Measurements from ENCODE around the gene PAM. TPM values are rescaled to one million over a fixed set of nuclear protein-coding genes. Genes with fewer than 3 reads are reported as not detected.

PAM gene
- total and polyA plus RNA-seq, 4 donors, result 8.2 to 27.5 (median 13.7) TPM

DNA sequence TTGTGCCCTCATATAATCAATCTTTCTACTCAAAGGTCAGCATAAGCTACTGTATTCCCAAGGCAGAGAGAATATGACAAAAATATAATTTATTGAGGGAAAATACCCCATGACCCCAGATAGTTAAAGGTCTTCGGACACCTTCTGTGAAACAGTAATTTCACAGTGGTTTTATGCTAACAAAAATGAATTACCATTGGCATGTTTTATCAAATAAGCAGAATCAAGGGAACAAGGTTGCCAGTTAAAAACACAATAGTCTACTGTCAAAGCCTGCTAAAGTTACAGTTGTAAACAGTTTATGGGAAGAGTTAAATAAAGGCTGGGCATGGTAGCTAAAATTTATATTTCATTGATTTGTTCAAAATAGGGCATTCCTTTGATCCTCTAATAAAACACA, 210.5 kb downstream of the PAM start:
- no peak for TF ChIP-seq RAD21 (IDR thresholded peaks at IDR 0.05)
- no peak for TF ChIP-seq ZBTB33 (IDR thresholded peaks at IDR 0.05)
- TF ChIP-seq, protein P1, sequence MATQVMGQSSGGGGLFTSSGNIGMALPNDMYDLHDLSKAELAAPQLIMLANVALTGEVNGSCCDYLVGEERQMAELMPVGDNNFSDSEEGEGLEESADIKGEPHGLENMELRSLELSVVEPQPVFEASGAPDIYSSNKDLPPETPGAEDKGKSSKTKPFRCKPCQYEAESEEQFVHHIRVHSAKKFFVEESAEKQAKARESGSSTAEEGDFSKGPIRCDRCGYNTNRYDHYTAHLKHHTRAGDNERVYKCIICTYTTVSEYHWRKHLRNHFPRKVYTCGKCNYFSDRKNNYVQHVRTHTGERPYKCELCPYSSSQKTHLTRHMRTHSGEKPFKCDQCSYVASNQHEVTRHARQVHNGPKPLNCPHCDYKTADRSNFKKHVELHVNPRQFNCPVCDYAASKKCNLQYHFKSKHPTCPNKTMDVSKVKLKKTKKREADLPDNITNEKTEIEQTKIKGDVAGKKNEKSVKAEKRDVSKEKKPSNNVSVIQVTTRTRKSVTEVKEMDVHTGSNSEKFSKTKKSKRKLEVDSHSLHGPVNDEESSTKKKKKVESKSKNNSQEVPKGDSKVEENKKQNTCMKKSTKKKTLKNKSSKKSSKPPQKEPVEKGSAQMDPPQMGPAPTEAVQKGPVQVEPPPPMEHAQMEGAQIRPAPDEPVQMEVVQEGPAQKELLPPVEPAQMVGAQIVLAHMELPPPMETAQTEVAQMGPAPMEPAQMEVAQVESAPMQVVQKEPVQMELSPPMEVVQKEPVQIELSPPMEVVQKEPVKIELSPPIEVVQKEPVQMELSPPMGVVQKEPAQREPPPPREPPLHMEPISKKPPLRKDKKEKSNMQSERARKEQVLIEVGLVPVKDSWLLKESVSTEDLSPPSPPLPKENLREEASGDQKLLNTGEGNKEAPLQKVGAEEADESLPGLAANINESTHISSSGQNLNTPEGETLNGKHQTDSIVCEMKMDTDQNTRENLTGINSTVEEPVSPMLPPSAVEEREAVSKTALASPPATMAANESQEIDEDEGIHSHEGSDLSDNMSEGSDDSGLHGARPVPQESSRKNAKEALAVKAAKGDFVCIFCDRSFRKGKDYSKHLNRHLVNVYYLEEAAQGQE (IDR thresholded peaks at IDR 0.05), result no peak
- no peak for TF ChIP-seq EGR1 (IDR thresholded peaks at IDR 0.05; ENCODE audit: low read depth in 2 of 2)
- no peak for TF ChIP-seq HNF4G (IDR thresholded peaks at IDR 0.05)
- no peak for TF ChIP-seq HNF4A (conservative IDR thresholded peaks at IDR 0.05)
- TF ChIP-seq MAX (IDR thresholded peaks at IDR 0.05), result no peak
- no peak for TF ChIP-seq JUND (IDR thresholded peaks at IDR 0.05)
- TF ChIP-seq GABPA (IDR thresholded peaks at IDR 0.05 in 1 of 2, conservative IDR thresholded peaks at IDR 0.05 in 1 of 2), result no peak
- TF ChIP-seq RXRA (IDR thresholded peaks at IDR 0.05), result no peak
- TF ChIP-seq TAF1 (conservative IDR thresholded peaks at IDR 0.05), result no peak
- no peak for TF ChIP-seq SP1 (IDR thresholded peaks at IDR 0.05)
- TF ChIP-seq FOXA1 (IDR thresholded peaks at IDR 0.05), result no peak
- TF ChIP-seq YY1 (IDR thresholded peaks at IDR 0.05), result no peak
- H3K9me3 ChIP-seq (ENCODE audit: control insufficient read depth in 4 of 4, low read length in 3 of 4), result no peaks in the 10 kb centered on the region
- DNase-seq (ENCODE audit: low spot score), result no peak
- H3K4me1 ChIP-seq (ENCODE audit: control insufficient read depth in 4 of 4, insufficient read depth in 4 of 4, low read length in 3 of 4), result no peaks in the 10 kb centered on the region
- WGBS, result 88% methylated on average over 1 of the region's 1 CpG
- no peak overlapping the region for H3K4me3 ChIP-seq (ENCODE audit: low read depth in 1 of 3, low read length in 3 of 3)
- H3K27me3 ChIP-seq (ENCODE audit: control insufficient read depth in 4 of 4, insufficient read depth in 4 of 4, low read length in 3 of 4), result no peaks in the 10 kb centered on the region
- no peak overlapping the region for H3K27ac ChIP-seq (ENCODE audit: low read depth in 1 of 2, low read length in 2 of 2)
- no peaks in the 10 kb centered on the region for H3K36me3 ChIP-seq (ENCODE audit: control insufficient read depth in 4 of 4, insufficient read depth in 3 of 4, low read depth in 1 of 4, low read length in 3 of 4)
- H3K9ac ChIP-seq (ENCODE audit: low read depth in 1 of 2, low read length in 2 of 2), result no peak overlapping the region

DNA sequence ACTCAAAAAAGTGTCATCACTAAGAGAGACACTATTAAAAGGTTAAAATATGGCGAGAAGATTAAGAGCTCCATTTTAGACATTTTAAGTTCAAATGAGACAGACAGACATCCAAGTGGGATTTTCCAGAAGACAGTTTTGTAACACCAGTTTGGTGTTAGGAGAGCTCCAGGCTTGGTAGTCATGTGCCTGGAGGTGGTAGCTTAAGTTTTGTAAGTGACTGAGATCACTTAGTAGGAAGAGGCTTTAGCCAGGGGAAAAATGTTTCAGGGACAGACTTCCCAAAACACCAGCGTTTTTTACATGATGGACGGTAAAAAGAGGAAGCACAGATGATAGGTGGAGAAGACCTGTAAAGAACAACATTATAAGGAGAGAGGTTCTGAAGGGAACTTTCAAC, 214.5 kb downstream of the PAM start:
- no peak for TF ChIP-seq MAX (IDR thresholded peaks at IDR 0.05)
- TF ChIP-seq NR2F2 (IDR thresholded peaks at IDR 0.05), result no peak
- no peak for TF ChIP-seq RXRA (IDR thresholded peaks at IDR 0.05)
- TF ChIP-seq JUND (IDR thresholded peaks at IDR 0.05), result no peak
- TF ChIP-seq EGR1 (IDR thresholded peaks at IDR 0.05; ENCODE audit: low read depth in 2 of 2), result no peak
- no peak for TF ChIP-seq FOXA1 (IDR thresholded peaks at IDR 0.05)
- no peak for DNase-seq (ENCODE audit: low spot score)
- H3K4me3 ChIP-seq (ENCODE audit: low read depth in 1 of 3, low read length in 3 of 3), result no peak overlapping the region
- H3K9ac ChIP-seq (ENCODE audit: low read depth in 1 of 2, low read length in 2 of 2), result no peak overlapping the region
- H3K27me3 ChIP-seq (ENCODE audit: control insufficient read depth in 4 of 4, insufficient read depth in 4 of 4, low read length in 3 of 4), result no peaks in the 10 kb centered on the region
- no peaks in the 10 kb centered on the region for H3K4me1 ChIP-seq (ENCODE audit: control insufficient read depth in 4 of 4, insufficient read depth in 4 of 4, low read length in 3 of 4)
- no peak overlapping the region for H3K27ac ChIP-seq (ENCODE audit: low read depth in 1 of 2, low read length in 2 of 2)
- 84% methylated on average over 3 of the region's 3 CpGs for WGBS
- H3K9me3 ChIP-seq (ENCODE audit: control insufficient read depth in 4 of 4, low read length in 3 of 4), result no peaks in the 10 kb centered on the region
- no peaks in the 10 kb centered on the region for H3K36me3 ChIP-seq (ENCODE audit: control insufficient read depth in 4 of 4, insufficient read depth in 3 of 4, low read depth in 1 of 4, low read length in 3 of 4)
